Brain microvascular endothelial cell (primary cell): ENCODE data around the gene KRTAP11-1.

ENCODE experiments used
- DNase-seq: peaks from one replicate; pipeline ENCODE4 v3.0.0-alpha.2; 2020
- H3K27ac ChIP-seq: fragments of 250-450 bp; sonication (Bioruptor Pico); 2 replicates; pipeline ENCODE4 v1.5.1; 2020; ENCODE audit warnings: mild to moderate bottlenecking, moderate library complexity
- H3K27me3 ChIP-seq: fragments of 250-450 bp; sonication (Bioruptor Pico); replicated peaks from 2 replicates; pipeline ENCODE4 v1.5.1; 2020; ENCODE audit warnings: mild to moderate bottlenecking
- H3K36me3 ChIP-seq: fragments of 250-450 bp; sonication (Bioruptor Pico); replicated peaks from 2 replicates; pipeline ENCODE4 v1.5.1; 2020; ENCODE audit warnings: mild to moderate bottlenecking
- H3K4me3 ChIP-seq: 2 replicates; pipeline ENCODE4 v1.5.1; 2011; ENCODE audit warnings: low read depth, mild to moderate bottlenecking, control low read depth, low read length, moderate library complexity
- in situ Hi-C: cut with HindIII; loops from 2 replicates; pipeline ENCODE4 v1.10.0; 2017; ENCODE audit warnings: low sequenced_read_pairs, low pct_ligation_motif_present
- TF ChIP-seq, protein P1 (sequence below): IDR thresholded peaks from 2 replicates; pipeline ENCODE4 v1.5.1; 2011; ENCODE audit warnings: low read depth, mild to moderate bottlenecking, moderate library complexity, low read length, control low read depth, inconsistent platforms; ENCODE audit errors: missing control alignments

KRTAP11-1 gene

DNA sequence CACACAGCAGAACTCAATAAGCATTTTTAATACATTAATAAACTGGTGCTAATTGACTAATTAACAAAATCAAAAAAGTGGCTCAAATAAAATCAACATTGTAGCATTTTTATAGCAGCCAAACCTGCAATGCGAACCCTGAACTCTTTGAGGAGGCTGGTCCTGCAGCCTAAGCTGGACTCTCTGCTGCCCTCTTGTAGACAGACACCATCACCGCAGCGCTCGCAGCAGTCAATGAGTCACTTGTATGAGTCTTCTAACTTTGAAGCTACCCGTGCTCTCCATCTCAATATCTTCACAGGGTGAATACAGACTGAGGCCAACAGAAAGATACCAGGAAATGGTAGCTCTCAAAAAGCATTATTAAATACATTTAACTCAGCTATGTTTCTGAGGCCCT is 42.1 kb downstream of the KRTAP11-1 start:
- peak; percentile 4 for DNase-seq
- Histone ChIP-seq H3K4me3 (no peak overlapping the region), H3K36me3 (no peaks in the 10 kb centered on the region), H3K27ac (no peak overlapping the region), H3K27me3 (no peaks in the 10 kb centered on the region)
- in situ Hi-C loops: no loop called here
- TF ChIP-seq, protein P1, sequence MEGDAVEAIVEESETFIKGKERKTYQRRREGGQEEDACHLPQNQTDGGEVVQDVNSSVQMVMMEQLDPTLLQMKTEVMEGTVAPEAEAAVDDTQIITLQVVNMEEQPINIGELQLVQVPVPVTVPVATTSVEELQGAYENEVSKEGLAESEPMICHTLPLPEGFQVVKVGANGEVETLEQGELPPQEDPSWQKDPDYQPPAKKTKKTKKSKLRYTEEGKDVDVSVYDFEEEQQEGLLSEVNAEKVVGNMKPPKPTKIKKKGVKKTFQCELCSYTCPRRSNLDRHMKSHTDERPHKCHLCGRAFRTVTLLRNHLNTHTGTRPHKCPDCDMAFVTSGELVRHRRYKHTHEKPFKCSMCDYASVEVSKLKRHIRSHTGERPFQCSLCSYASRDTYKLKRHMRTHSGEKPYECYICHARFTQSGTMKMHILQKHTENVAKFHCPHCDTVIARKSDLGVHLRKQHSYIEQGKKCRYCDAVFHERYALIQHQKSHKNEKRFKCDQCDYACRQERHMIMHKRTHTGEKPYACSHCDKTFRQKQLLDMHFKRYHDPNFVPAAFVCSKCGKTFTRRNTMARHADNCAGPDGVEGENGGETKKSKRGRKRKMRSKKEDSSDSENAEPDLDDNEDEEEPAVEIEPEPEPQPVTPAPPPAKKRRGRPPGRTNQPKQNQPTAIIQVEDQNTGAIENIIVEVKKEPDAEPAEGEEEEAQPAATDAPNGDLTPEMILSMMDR: peak; percentile 45

DNA sequence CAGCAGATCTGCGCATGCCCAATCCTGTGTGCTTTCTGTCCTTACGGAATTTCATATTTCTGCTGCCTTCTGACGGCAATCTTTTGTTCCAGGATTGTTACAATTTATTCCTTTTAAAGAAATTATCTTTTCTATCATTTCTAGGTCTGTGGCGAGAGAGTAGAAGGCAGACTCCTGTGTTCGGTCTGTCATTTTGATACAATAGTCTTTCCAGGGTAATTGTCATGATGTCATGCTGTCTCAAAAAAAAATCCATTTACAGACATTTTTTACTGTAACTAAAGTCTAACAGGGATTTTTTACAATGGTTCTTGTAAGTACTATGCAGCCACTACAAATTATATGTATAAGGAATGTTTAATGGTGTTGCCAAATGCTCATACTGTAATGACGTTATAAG is 42.8 kb downstream of the KRTAP11-1 start:
- in situ Hi-C loops: no loop called here
- TF ChIP-seq, protein P1: no peak
- H3K27me3 ChIP-seq: no peaks in the 10 kb centered on the region
- no peak overlapping the region for H3K4me3 ChIP-seq
- DNase-seq: no peak
- no peak overlapping the region for H3K27ac ChIP-seq
- H3K36me3 ChIP-seq: no peaks in the 10 kb centered on the region

DNA sequence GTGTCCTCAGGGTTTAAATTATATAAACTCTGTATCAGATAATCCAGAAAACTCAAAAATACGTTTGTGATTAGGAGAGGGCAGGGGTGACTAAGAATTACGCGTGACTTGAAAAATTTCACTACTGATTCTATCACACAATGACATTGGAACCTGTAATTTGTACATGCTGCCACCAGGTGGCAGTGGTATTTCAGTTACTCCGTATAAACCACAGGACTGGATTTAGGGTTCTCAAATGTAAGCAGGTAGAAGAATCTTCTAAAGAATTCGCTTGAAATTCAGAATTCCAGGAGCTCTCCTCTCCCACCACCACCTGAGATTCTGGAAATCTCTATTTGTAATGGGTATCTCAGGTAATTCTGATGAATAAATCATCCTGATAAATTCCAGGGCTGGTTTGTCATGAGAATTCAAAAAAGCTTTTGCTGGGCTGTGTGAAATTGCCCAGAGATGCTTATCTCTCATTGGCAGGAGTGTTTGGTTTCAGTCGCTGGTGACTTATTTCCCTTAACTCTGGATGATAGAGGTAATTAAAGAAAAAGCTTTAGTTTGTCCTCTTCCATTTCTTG is 50.1 kb downstream of the KRTAP11-1 start:
- in situ Hi-C loops: no loop called here
- no peak overlapping the region for H3K4me3 ChIP-seq
- H3K27ac ChIP-seq: no peak overlapping the region
- TF ChIP-seq, protein P1: peak; percentile 47
- H3K36me3 ChIP-seq: no peaks in the 10 kb centered on the region
- peak; percentile 8 for DNase-seq
- H3K27me3 ChIP-seq: no peaks in the 10 kb centered on the region
